ENCODE results near the gene CRACR2A. TPM values are rescaled to one million over a fixed set of nuclear protein-coding genes. Genes with fewer than 3 reads are reported as not detected.

The CRACR2A gene
- total and polyA plus RNA-seq, 10 of the 15 experiments (the other 5 are each of a cell fraction or from before 2014, with no cell fraction given), result 2.1 to 18.0 (median 13.2) TPM

GRCh38 chr12:3761116-3761735, 8.3 kb upstream of the CRACR2A start:
- Histone ChIP-seq H3K4me1 (ENCODE audit: control insufficient read depth, insufficient read depth, low read length) (no peaks in the 10 kb centered on the region), H3K79me2 (ENCODE audit: control insufficient read depth, insufficient read depth, low read length) (no peaks in the 10 kb centered on the region), H3K36me3 (ENCODE audit: control insufficient read depth in 2 of 2, insufficient read depth in 2 of 2, low read length in 1 of 2) (no peaks in the 10 kb centered on the region), H3K27me3 (replicated peaks in 1 of 2; ENCODE audit: control insufficient read depth in 2 of 2, insufficient read depth in 2 of 2, low read length in 1 of 2) (no peaks in the 10 kb centered on the region), H3K4me3 (no peak overlapping the region), H3K27ac (ENCODE audit: control insufficient read depth, insufficient read depth) (no peak overlapping the region), H2AFZ (ENCODE audit: control insufficient read depth, low read depth, low read length) (no peak overlapping the region), H3K9me3 (replicated peaks; ENCODE audit: control insufficient read depth, insufficient read depth, low read length) (no peaks in the 10 kb centered on the region; the same call in 2 of the 3 replicates), H4K20me1 (ENCODE audit: control insufficient read depth, insufficient read depth) (no peaks in the 10 kb centered on the region), H3K9ac (ENCODE audit: control insufficient read depth, insufficient read depth, low read length) (no peak overlapping the region), H3K4me2 (ENCODE audit: control insufficient read depth, insufficient read depth) (no peak overlapping the region)
- no peak for FAIRE-seq
- WGBS (ENCODE audit: insufficient coverage, insufficient replicate concordance, low lambda C conversion rate, missing lambda C conversion rate), result 44% methylated on average over 7 of the region's 7 CpGs
- SMC1A ChIA-PET (ENCODE audit: uncharacterized antibody, unreplicated experiment), result interaction anchor here (1.6 kb wide), 1 partner anchor 11 kb away, joined by 5 read pairs; no protein-coding TSS in a partner anchor
- DNase-seq (ENCODE audit: low read depth, low spot score), result no peak
- BruUV-seq (replicated peaks), result no TSS peak
- CTCF ChIA-PET, result no interaction called here
- ATAC-seq, result no peak
- intact Hi-C loops (cut with micrococcal nuclease; ENCODE audit: unreplicated experiment), result no loop called here
- POLR2A ChIA-PET, result no interaction called here
- in situ Hi-C loops (cut with MboI), result no loop called here
- RAD21 ChIA-PET (ENCODE audit: unreplicated experiment), result no interaction called here
- TF ChIP-seq, protein P1, sequence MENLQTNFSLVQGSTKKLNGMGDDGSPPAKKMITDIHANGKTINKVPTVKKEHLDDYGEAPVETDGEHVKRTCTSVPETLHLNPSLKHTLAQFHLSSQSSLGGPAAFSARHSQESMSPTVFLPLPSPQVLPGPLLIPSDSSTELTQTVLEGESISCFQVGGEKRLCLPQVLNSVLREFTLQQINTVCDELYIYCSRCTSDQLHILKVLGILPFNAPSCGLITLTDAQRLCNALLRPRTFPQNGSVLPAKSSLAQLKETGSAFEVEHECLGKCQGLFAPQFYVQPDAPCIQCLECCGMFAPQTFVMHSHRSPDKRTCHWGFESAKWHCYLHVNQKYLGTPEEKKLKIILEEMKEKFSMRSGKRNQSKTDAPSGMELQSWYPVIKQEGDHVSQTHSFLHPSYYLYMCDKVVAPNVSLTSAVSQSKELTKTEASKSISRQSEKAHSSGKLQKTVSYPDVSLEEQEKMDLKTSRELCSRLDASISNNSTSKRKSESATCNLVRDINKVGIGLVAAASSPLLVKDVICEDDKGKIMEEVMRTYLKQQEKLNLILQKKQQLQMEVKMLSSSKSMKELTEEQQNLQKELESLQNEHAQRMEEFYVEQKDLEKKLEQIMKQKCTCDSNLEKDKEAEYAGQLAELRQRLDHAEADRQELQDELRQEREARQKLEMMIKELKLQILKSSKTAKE (IDR thresholded peaks at IDR 0.05; ENCODE audit: low read depth, poor library complexity, severe bottlenecking), result no peak
- no peak for TF ChIP-seq RUNX3 (IDR thresholded peaks at IDR 0.05; ENCODE audit: low read length)
- TF ChIP-seq PKNOX1 (IDR thresholded peaks at IDR 0.05), result no peak

- H3K4me1 ChIP-seq (ENCODE audit: control insufficient read depth, insufficient read depth, low read length), result no peaks in the 10 kb centered on the region
- ChIA-PET SMC1A (ENCODE audit: uncharacterized antibody, unreplicated experiment) (no interaction called here), POLR2A (no interaction called here), CTCF (no interaction called here), RAD21 (ENCODE audit: unreplicated experiment) (no interaction called here)
- H3K27ac ChIP-seq (ENCODE audit: control insufficient read depth, insufficient read depth), result no peak overlapping the region
- 45% methylated on average over 2 of the region's 2 CpGs for WGBS (ENCODE audit: insufficient coverage, insufficient replicate concordance, low lambda C conversion rate, missing lambda C conversion rate)
- no peak overlapping the region for H2AFZ ChIP-seq (ENCODE audit: control insufficient read depth, low read depth, low read length)
- no peak overlapping the region for H3K4me3 ChIP-seq
- H4K20me1 ChIP-seq (ENCODE audit: control insufficient read depth, insufficient read depth), result no peaks in the 10 kb centered on the region
- no peaks in the 10 kb centered on the region for H3K36me3 ChIP-seq (ENCODE audit: control insufficient read depth in 2 of 2, insufficient read depth in 2 of 2, low read length in 1 of 2)
- TF ChIP-seq, protein P2, sequence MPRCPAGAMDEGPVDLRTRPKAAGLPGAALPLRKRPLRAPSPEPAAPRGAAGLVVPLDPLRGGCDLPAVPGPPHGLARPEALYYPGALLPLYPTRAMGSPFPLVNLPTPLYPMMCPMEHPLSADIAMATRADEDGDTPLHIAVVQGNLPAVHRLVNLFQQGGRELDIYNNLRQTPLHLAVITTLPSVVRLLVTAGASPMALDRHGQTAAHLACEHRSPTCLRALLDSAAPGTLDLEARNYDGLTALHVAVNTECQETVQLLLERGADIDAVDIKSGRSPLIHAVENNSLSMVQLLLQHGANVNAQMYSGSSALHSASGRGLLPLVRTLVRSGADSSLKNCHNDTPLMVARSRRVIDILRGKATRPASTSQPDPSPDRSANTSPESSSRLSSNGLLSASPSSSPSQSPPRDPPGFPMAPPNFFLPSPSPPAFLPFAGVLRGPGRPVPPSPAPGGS (IDR thresholded peaks at IDR 0.05; ENCODE audit: borderline replicate concordance, insufficient read depth, low read depth, low read length, poor library complexity, severe bottlenecking), result no peak
- TF ChIP-seq CEBPZ (IDR thresholded peaks at IDR 0.05; ENCODE audit: low read depth, low read length) (no peak), CEBPB (IDR thresholded peaks at IDR 0.05; ENCODE audit: borderline replicate concordance in 1 of 2, low read depth in 2 of 2, low read length in 2 of 2) (no peak)
- ATAC-seq, result no peak
- in situ Hi-C loops (cut with MboI) (no loop called here), intact Hi-C loops (cut with micrococcal nuclease; ENCODE audit: unreplicated experiment) (no loop called here)
- H3K9me3 ChIP-seq (replicated peaks; ENCODE audit: control insufficient read depth, insufficient read depth, low read length), result no peaks in the 10 kb centered on the region; the same call in 2 of the 3 replicates
- no peak for DNase-seq (ENCODE audit: low read depth, low spot score)
- H3K27me3 ChIP-seq (replicated peaks in 1 of 2; ENCODE audit: control insufficient read depth in 2 of 2, insufficient read depth in 2 of 2, low read length in 1 of 2), result no peaks in the 10 kb centered on the region
- H3K9ac ChIP-seq (ENCODE audit: control insufficient read depth, insufficient read depth, low read length), result no peak overlapping the region
- no peak for FAIRE-seq
- H3K4me2 ChIP-seq (ENCODE audit: control insufficient read depth, insufficient read depth), result no peak overlapping the region
- H3K79me2 ChIP-seq (ENCODE audit: control insufficient read depth, insufficient read depth, low read length), result no peaks in the 10 kb centered on the region
- no TSS peak for BruUV-seq (replicated peaks)
Observed at GRCh38 chr12:3759878-3760277, 7.0 kb upstream of the CRACR2A start.

Measured in GM12878 (cell line).